NOMO-1 (cell line): ENCODE measurements around the gene ZNF552.
A peak's percentile ranks its signal among the peaks of the same experiment; 100 is the strongest.

Experiments used
- DNase-seq, 2 experiments: peaks; one replicate each; lab custom pipeline; 2025; ENCODE audit not compliant: unreplicated experiment in 2 of 2; lab: John Stamatoyannopoulos, UW

The ZNF552 gene

DNA sequence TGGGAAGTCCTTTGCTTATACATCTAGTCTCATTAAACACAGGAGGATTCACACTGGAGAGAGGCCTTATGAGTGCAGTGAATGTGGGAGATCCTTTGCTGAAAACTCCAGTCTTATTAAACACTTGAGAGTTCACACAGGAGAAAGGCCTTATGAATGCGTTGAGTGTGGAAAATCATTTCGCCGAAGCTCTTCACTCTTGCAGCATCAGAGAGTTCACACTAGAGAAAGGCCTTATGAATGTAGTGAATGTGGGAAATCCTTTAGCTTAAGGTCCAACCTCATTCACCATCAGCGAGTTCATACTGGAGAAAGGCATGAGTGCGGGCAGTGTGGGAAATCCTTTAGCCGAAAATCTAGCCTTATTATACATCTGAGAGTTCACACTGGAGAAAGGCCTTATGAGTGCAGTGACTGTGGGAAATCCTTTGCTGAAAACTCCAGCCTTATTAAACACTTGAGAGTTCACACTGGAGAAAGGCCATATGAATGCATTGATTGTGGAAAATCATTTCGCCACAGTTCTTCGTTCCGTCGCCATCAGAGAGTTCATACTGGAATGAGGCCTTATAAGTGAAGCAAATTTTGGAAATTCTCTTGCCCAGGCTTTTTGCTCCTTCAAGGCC is 35.4 kb downstream of the ZNF552 start:
- no peak for DNase-seq

DNA sequence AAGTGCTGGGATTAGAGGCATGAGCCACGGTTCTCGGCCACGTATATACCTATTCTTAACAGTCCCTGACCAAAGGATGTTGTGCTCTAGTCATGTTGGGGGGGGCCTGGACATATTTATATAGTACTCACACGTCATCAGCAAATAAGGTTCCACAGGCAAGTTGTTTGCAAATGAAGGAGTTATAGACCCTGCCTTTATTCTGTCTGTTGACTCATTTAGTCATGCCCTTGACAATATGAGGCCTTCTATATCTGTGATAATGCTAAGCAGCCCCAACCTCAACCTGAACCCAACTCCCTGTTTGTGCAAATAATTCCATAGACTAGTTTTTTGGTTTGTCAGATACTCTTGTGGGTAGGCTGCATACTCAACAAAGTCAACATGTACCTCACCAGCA is 36.4 kb downstream of the ZNF552 start:
- DNase-seq = no peak

DNA sequence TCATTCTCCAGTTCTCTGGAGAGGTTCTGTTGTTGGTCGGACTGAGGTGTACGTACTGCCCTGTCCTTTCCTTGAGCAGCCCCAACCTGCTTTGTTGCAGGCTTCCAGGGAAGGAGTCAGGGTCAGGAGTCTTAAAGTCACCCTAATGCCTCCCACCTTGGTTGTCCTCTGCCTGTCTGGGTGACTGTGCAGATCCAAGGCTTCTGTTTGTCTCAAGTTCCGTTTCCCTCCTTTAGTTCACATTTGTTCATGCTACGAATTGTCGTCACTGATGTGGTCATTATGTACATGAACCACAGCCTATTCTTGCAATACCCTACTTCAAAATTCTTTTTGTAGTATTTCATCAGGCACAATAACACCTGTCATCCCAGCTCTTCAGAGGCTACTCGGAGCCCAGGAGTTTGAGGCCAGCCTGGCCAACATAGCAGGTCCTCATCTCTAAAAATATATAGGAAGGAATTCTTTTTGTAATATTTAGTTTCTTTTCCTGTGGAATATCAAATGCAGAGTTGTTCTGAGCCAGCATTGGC is 37.9 kb downstream of the ZNF552 start:
- DNase-seq = no peak

DNA sequence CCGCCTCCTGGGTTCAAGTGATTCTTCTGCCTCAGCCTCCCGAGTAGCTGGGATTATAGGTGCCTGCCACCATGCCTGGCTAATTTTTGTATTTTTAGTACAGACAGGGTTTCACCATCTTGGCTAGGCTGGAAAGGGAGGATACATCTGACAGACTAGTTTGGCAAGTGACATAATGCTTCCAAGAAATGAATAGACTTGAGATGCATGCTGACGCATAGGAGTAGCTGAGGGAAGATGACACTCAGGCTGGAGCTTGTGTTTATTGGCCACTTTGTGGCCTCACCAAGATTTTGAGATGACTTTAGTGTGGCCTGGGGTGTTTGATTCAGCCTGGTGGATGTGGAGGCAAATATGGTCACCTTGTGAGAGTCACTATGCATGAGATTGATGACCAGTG is 41.2 kb downstream of the ZNF552 start:
- DNase-seq = no peak

DNA sequence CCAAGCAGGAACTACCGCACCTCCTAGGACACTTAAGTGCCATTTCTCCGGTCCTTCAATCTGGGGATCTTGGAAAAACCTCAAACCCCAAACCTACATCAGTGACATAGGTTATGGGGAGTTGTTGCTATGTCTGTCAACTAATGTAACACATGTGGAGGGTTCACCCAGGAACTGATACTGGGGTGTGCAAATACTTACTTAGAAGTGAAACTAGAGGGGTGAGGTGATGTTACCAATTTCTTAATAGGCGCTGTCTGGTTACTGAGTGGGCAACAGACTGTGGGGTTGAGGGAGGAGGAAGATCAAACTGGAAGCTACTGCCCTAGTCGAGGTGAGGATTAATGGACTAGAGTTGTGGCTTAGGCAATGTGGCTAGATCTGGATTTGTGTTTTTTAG is 43.3 kb downstream of the ZNF552 start:
- no peak for DNase-seq

DNA sequence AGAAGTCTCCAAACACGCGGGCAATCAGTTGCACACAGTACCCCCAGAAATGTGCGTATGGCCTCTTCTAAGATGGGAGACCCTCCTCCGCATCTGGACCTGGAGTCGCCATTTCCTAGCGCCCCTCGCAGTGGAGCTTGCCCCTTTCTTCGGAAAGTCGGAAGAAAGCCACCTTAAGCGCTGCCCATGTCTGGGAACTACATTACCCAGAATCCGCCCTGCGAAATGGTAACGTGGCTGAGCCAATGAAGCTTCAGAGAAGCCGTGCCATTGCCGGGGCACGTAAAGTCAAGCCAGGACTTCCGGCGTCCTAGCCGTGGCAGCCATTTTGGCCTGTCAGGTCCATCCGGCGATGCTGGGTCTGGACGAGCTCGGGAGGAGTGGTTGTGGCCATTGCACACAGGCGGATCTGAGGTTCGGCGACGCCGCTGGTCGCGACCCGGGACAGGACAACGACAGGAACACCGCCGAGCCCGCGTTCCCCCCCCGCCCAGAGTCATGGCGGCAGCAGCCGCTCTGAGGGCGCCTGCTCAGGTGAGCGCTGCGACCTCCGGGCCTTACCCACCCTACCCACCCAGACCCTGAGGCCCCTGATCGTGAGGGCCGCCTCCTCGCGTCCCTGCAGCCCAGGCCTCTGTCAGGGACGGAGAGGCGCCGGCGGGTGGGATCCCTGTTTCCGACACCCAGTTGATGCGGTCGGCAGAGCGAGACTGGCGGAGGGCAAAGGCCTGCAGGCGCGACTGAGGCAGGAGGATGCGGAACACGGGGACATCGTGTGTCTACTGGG is 45.2 kb downstream of the ZNF552 start, which contains the start of gene ZNF586:
Gene ZNF586, plus strand, starts transcription at position 332 of the 787 bp plus-strand sequence. Its CDS starts 167 bp downstream, at position 499.
- DNase-seq = peak; percentile 90 to 91

DNA sequence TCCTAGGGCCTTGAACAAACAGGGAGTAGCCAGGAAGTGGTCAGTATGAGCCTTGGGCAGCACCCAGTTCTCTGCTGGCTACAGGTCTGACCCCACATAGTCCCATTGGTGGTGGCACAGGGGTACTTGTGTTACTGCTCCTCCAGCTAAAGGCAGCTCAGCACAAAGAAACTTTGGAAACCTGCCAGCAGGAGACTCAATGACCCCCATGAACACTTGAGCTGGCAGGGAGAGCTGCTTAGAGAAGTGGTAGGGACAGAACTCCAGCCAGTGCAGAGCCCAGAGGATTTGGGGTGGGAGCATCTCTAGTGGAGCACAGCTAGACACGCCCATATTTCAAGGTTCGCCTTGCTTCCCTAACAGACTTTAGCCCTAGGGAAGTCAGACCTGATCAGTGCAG is 55.6 kb downstream of the ZNF552 start:
- DNase-seq = no peak

DNA sequence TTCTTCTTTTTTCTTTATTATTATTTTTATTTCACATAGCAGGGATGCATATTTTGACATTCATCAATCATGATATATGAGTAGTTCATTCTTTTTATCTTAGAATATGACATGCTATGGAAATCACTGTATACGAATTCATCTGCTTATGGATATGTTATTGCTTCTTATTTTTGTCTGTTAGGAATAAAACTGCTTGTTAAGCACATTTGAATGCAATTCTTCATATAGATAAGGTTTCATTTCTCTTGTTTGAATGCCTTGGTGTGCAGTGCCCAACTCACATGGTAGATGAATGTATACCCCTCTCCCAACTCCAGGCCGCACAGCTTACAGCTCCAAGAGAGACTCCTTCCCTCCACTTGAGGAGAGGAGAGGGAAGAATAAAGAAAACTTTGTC is 56.8 kb downstream of the ZNF552 start:
- DNase-seq = no peak
